Measurements from ENCODE around the gene TCF7.

The TCF7 gene

GRCh38 chr5:134133188-134133994 is 18.9 kb downstream of the TCF7 start:
- Histone ChIP-seq H3K9me3 (ENCODE audit: control insufficient read depth, insufficient read depth, low read length) (no peaks in the 10 kb centered on the region), H3K4me1 (ENCODE audit: control insufficient read depth, insufficient read depth, low read length) (peaks cover 4% of the 10 kb centered on the region; the same call in 1 of the 2 replicates), H3K4me3 (ENCODE audit: low read depth, low read length) (no peak overlapping the region), H3K36me3 (ENCODE audit: control insufficient read depth, insufficient read depth, low read length) (peaks cover 32% of the 10 kb centered on the region), H3K27ac (ENCODE audit: low read depth, low read length) (no peak overlapping the region), H3K9ac (ENCODE audit: low read depth, low read length) (no peak overlapping the region), H3K27me3 (ENCODE audit: control insufficient read depth, insufficient read depth, low read length) (no peaks in the 10 kb centered on the region)

GRCh38 chr5:134133995-134134541 is 19.6 kb downstream of the TCF7 start:
- Histone ChIP-seq H3K9ac (ENCODE audit: low read depth, low read length) (no peak overlapping the region), H3K4me3 (ENCODE audit: low read depth, low read length) (no peak overlapping the region), H3K36me3 (ENCODE audit: control insufficient read depth, insufficient read depth, low read length) (peaks cover 28% of the 10 kb centered on the region)

GRCh38 chr5:134135091-134135655 is 20.7 kb downstream of the TCF7 start:
- H3K27me3 ChIP-seq (ENCODE audit: control insufficient read depth, insufficient read depth, low read length) = no peaks in the 10 kb centered on the region
- H3K27ac ChIP-seq (ENCODE audit: low read depth, low read length) = no peak overlapping the region
- H3K4me1 ChIP-seq (ENCODE audit: control insufficient read depth, insufficient read depth, low read length) = peaks cover 5% of the 10 kb centered on the region
- no peak overlapping the region for H3K9ac ChIP-seq (ENCODE audit: low read depth, low read length)
- H3K9me3 ChIP-seq (ENCODE audit: control insufficient read depth, insufficient read depth, low read length) = no peaks in the 10 kb centered on the region
- H3K4me3 ChIP-seq (ENCODE audit: low read depth, low read length) = no peak overlapping the region
- peaks cover 34% of the 10 kb centered on the region for H3K36me3 ChIP-seq (ENCODE audit: control insufficient read depth, insufficient read depth, low read length)

More at GRCh38 chr5:134133995-134134541, 19.6 kb downstream of the TCF7 start:
- Histone ChIP-seq H3K27ac (ENCODE audit: low read depth, low read length) (no peak overlapping the region), H3K9me3 (ENCODE audit: control insufficient read depth, insufficient read depth, low read length) (no peaks in the 10 kb centered on the region), H3K27me3 (ENCODE audit: control insufficient read depth, insufficient read depth, low read length) (no peaks in the 10 kb centered on the region), H3K4me1 (ENCODE audit: control insufficient read depth, insufficient read depth, low read length) (peaks cover 4% of the 10 kb centered on the region; the same call in 1 of the 2 replicates)

- Histone ChIP-seq H3K9me3 (ENCODE audit: control insufficient read depth, insufficient read depth, low read length) (no peaks in the 10 kb centered on the region), H3K4me3 (ENCODE audit: low read depth, low read length) (no peak overlapping the region), H3K9ac (ENCODE audit: low read depth, low read length) (no peak overlapping the region), H3K4me1 (ENCODE audit: control insufficient read depth, insufficient read depth, low read length) (peaks cover 7% of the 10 kb centered on the region), H3K27ac (ENCODE audit: low read depth, low read length) (no peak overlapping the region), H3K36me3 (ENCODE audit: control insufficient read depth, insufficient read depth, low read length) (peaks cover 41% of the 10 kb centered on the region), H3K27me3 (ENCODE audit: control insufficient read depth, insufficient read depth, low read length) (no peaks in the 10 kb centered on the region)
Observed at GRCh38 chr5:134136221-134136631, 21.7 kb downstream of the TCF7 start.

GRCh38 chr5:134136771-134137170 is 22.3 kb downstream of the TCF7 start:
- Histone ChIP-seq H3K4me3 (ENCODE audit: low read depth, low read length) (no peak overlapping the region), H3K36me3 (ENCODE audit: control insufficient read depth, insufficient read depth, low read length) (peaks cover 40% of the 10 kb centered on the region), H3K27ac (ENCODE audit: low read depth, low read length) (no peak overlapping the region), H3K9me3 (ENCODE audit: control insufficient read depth, insufficient read depth, low read length) (no peaks in the 10 kb centered on the region), H3K9ac (ENCODE audit: low read depth, low read length) (no peak overlapping the region), H3K4me1 (ENCODE audit: control insufficient read depth, insufficient read depth, low read length) (peaks cover 7% of the 10 kb centered on the region), H3K27me3 (ENCODE audit: control insufficient read depth, insufficient read depth, low read length) (no peaks in the 10 kb centered on the region)

GRCh38 chr5:134138416-134139376 is 24.2 kb downstream of the TCF7 start:
- Histone ChIP-seq H3K4me1 (ENCODE audit: control insufficient read depth, insufficient read depth, low read length) (peaks cover 7% of the 10 kb centered on the region), H3K9me3 (ENCODE audit: control insufficient read depth, insufficient read depth, low read length) (no peaks in the 10 kb centered on the region), H3K27ac (ENCODE audit: low read depth, low read length) (no peak overlapping the region), H3K27me3 (ENCODE audit: control insufficient read depth, insufficient read depth, low read length) (no peaks in the 10 kb centered on the region), H3K4me3 (ENCODE audit: low read depth, low read length) (no peak overlapping the region), H3K9ac (ENCODE audit: low read depth, low read length) (no peak overlapping the region), H3K36me3 (ENCODE audit: control insufficient read depth, insufficient read depth, low read length) (peaks cover 53% of the 10 kb centered on the region)

- Histone ChIP-seq H3K4me1 (ENCODE audit: control insufficient read depth, insufficient read depth, low read length) (peaks cover 7% of the 10 kb centered on the region), H3K36me3 (ENCODE audit: control insufficient read depth, insufficient read depth, low read length) (peaks cover 56% of the 10 kb centered on the region), H3K4me3 (ENCODE audit: low read depth, low read length) (no peak overlapping the region), H3K9me3 (ENCODE audit: control insufficient read depth, insufficient read depth, low read length) (no peaks in the 10 kb centered on the region), H3K9ac (ENCODE audit: low read depth, low read length) (no peak overlapping the region), H3K27ac (ENCODE audit: low read depth, low read length) (no peak overlapping the region), H3K27me3 (ENCODE audit: control insufficient read depth, insufficient read depth, low read length) (no peaks in the 10 kb centered on the region)
Observed at GRCh38 chr5:134139377-134139851, 24.9 kb downstream of the TCF7 start.

GRCh38 chr5:134139891-134140469 is 25.5 kb downstream of the TCF7 start:
- no peak overlapping the region for H3K9ac ChIP-seq (ENCODE audit: low read depth, low read length)
- H3K4me3 ChIP-seq (ENCODE audit: low read depth, low read length) = no peak overlapping the region

GRCh38 chr5:134140530-134141201 is 26.2 kb downstream of the TCF7 start:
- Histone ChIP-seq H3K27me3 (ENCODE audit: control insufficient read depth, insufficient read depth, low read length) (no peaks in the 10 kb centered on the region), H3K36me3 (ENCODE audit: control insufficient read depth, insufficient read depth, low read length) (peaks cover 66% of the 10 kb centered on the region), H3K9ac (ENCODE audit: low read depth, low read length) (no peak overlapping the region), H3K4me3 (ENCODE audit: low read depth, low read length) (no peak overlapping the region), H3K9me3 (ENCODE audit: control insufficient read depth, insufficient read depth, low read length) (no peaks in the 10 kb centered on the region), H3K27ac (ENCODE audit: low read depth, low read length) (peak overlapping the region; percentile 7), H3K4me1 (ENCODE audit: control insufficient read depth, insufficient read depth, low read length) (peaks cover 7% of the 10 kb centered on the region)

More at GRCh38 chr5:134139891-134140469, 25.5 kb downstream of the TCF7 start:
- no peaks in the 10 kb centered on the region for H3K9me3 ChIP-seq (ENCODE audit: control insufficient read depth, insufficient read depth, low read length)
- H3K27ac ChIP-seq (ENCODE audit: low read depth, low read length) = peak overlapping the region; percentile 7
- peaks cover 7% of the 10 kb centered on the region for H3K4me1 ChIP-seq (ENCODE audit: control insufficient read depth, insufficient read depth, low read length)
- H3K27me3 ChIP-seq (ENCODE audit: control insufficient read depth, insufficient read depth, low read length) = no peaks in the 10 kb centered on the region
- H3K36me3 ChIP-seq (ENCODE audit: control insufficient read depth, insufficient read depth, low read length) = peaks cover 59% of the 10 kb centered on the region

Data from HUES48 (cell line).